Nephron progenitor cell (in vitro differentiated cells): ENCODE results near the gene SRP14.
A peak's percentile ranks its signal among the peaks of the same experiment; 100 is the strongest.

Source experiments
- DNase-seq: peaks from one replicate; pipeline ENCODE4 v3.0.0; 2021
- H3K27ac Mint-ChIP-seq: 2 replicates; pipeline ENCODE4 v1.8.0; 2021; ENCODE audit warnings: mild to moderate bottlenecking, moderate library complexity, mixed read lengths
- H3K27me3 Mint-ChIP-seq: 2 replicates; pipeline ENCODE4 v1.8.0; 2021; ENCODE audit warnings: mild to moderate bottlenecking, low read depth, mixed read lengths; ENCODE audit not compliant: poor library complexity
- H3K36me3 Mint-ChIP-seq: 2 replicates; pipeline ENCODE4 v1.8.0; 2021; ENCODE audit warnings: low read depth, mixed read lengths
- H3K4me1 Mint-ChIP-seq: 2 replicates; pipeline ENCODE4 v1.8.0; 2021; ENCODE audit warnings: mixed read lengths
- H3K4me3 Mint-ChIP-seq: 2 replicates; pipeline ENCODE4 v1.8.0; 2021; ENCODE audit warnings: mild to moderate bottlenecking, moderate library complexity, mixed read lengths
- H3K9me3 Mint-ChIP-seq: 2 replicates; pipeline ENCODE4 v1.8.0; 2021; ENCODE audit warnings: mild to moderate bottlenecking, moderate library complexity, mixed read lengths
- TF ChIP-seq, protein P1 (sequence below): fragments of 200-600 bp; sonication (generic); IDR thresholded peaks from 2 replicates; pipeline ENCODE4 v1.5.0; 2021; ENCODE audit warnings: antibody characterized with exemption

The SRP14 gene

DNA sequence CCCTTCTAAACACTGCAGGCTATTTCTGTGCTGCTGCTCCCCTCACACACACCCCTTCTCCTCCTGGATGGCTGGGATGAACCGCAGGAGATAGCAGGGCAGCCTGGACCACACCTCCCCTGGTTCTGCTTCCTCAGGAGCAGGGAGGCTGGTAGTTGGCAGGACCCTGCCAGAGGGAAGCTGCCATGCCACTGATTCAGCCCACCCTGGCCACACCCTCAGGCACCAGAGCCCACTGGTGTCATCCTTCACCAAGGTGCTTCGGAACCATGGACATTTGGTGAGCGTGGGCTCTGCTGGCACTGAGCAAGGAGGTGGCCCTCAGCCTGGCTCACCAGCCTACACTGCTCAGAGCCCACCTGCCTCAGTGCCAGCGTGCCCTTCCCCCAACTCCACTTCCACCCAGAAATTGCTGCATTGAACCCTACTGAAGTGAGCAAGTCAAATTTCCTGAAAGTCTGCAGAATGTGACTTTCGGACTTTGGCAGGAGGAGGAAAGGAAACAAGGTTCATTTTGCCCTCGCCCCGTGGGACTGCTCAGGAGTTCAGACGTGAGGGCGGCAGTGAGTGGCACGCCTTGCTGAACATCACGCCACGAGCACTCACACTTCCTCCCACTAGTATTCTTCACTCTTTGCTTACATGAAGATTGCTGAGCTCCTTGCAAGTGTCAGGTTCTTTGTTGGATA lies 43.4 kb upstream of the SRP14 start:
- no peak for DNase-seq
- Mint-ChIP-seq H3K9me3 (no peaks in the 10 kb centered on the region), H3K27ac (peak overlapping the region; percentile 98), H3K27me3 (no peaks in the 10 kb centered on the region), H3K4me3 (peak overlapping the region; percentile 69), H3K36me3 (no peaks in the 10 kb centered on the region), H3K4me1 (peaks cover 84% of the 10 kb centered on the region)
- TF ChIP-seq, protein P1, sequence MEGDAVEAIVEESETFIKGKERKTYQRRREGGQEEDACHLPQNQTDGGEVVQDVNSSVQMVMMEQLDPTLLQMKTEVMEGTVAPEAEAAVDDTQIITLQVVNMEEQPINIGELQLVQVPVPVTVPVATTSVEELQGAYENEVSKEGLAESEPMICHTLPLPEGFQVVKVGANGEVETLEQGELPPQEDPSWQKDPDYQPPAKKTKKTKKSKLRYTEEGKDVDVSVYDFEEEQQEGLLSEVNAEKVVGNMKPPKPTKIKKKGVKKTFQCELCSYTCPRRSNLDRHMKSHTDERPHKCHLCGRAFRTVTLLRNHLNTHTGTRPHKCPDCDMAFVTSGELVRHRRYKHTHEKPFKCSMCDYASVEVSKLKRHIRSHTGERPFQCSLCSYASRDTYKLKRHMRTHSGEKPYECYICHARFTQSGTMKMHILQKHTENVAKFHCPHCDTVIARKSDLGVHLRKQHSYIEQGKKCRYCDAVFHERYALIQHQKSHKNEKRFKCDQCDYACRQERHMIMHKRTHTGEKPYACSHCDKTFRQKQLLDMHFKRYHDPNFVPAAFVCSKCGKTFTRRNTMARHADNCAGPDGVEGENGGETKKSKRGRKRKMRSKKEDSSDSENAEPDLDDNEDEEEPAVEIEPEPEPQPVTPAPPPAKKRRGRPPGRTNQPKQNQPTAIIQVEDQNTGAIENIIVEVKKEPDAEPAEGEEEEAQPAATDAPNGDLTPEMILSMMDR = no peak

DNA sequence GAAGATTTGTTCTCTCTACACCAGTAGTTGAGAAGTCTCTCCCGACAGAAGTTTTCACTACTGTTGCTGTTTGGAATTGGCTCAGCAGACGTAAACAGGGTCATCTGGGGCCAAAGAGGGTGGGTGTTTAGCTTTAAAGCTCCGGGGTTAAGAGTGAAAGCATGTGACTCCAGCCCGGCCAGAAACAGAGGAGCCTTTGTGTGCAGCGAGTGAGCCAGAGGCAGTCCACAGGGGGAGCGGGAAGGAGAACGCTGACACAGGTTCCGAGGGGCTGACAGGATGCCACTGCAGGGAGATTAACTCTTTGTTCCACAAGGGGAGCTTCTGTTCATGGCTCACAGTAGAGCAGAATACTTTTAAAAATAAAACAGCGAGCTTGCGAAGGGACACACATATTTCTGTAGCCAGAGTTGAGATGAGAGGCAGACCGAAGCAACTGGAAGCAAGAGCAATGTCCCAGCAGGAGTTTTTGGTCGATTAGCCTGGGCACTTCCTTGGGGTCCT lies 42.8 kb upstream of the SRP14 start:
- H3K4me1 Mint-ChIP-seq = peaks cover 84% of the 10 kb centered on the region
- H3K4me3 Mint-ChIP-seq = peak overlapping the region; percentile 69
- TF ChIP-seq, protein P1 = no peak
- no peaks in the 10 kb centered on the region for H3K27me3 Mint-ChIP-seq
- peak overlapping the region; percentile 98 for H3K27ac Mint-ChIP-seq
- H3K36me3 Mint-ChIP-seq = no peaks in the 10 kb centered on the region
- H3K9me3 Mint-ChIP-seq = no peaks in the 10 kb centered on the region
- DNase-seq = peak; percentile 54

DNA sequence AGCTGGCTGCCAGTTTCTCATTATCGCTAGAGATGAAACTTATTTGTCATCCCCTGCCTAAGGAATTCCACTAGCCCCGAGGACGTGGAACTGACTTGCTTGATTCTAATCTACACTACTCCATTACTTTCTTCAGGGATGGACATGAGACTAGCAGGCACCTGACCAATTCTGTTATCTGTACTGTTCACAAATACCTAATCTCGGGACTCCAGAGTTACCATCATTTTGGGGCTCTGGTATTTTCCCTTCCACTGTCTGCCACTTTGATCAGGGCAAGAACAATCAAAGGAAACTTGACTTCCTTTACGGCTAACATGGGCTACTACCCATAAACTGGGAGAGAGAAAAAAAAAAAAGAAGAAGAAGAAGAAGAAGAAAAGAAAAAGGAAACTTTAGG lies 41.9 kb upstream of the SRP14 start:
- DNase-seq = no peak
- H3K4me1 Mint-ChIP-seq = peaks cover 82% of the 10 kb centered on the region

DNA sequence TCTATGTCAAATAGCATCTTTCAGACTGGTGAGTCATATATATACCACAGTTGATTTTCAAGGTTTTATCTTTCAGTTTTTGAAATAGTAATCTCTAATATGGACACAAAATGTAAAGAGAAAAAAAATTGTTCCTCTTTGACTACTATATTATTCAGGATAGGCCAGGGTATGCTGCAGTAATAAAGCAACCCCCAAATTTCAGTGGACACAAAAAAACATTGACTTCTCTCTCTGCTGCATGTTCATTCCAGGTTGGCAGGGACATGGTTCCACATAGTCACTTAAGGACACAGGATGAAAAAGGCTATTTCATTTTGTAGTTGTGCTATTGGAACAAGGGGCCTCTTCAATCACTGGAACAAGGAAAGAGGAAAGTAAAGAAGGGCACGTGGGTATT lies 41.1 kb upstream of the SRP14 start:
- Mint-ChIP-seq H3K36me3 (no peaks in the 10 kb centered on the region), H3K4me1 (peaks cover 82% of the 10 kb centered on the region), H3K27ac (no peak overlapping the region), H3K27me3 (no peaks in the 10 kb centered on the region), H3K9me3 (no peaks in the 10 kb centered on the region), H3K4me3 (no peak overlapping the region)
- no peak for DNase-seq
- TF ChIP-seq, protein P1 = no peak

More for the DNA sequence above, 41.9 kb upstream of the SRP14 start:
- Mint-ChIP-seq H3K27me3 (no peaks in the 10 kb centered on the region), H3K36me3 (no peaks in the 10 kb centered on the region), H3K4me3 (peak overlapping the region; percentile 65), H3K9me3 (no peaks in the 10 kb centered on the region), H3K27ac (peak overlapping the region; percentile 95)
- TF ChIP-seq, protein P1 = no peak

DNA sequence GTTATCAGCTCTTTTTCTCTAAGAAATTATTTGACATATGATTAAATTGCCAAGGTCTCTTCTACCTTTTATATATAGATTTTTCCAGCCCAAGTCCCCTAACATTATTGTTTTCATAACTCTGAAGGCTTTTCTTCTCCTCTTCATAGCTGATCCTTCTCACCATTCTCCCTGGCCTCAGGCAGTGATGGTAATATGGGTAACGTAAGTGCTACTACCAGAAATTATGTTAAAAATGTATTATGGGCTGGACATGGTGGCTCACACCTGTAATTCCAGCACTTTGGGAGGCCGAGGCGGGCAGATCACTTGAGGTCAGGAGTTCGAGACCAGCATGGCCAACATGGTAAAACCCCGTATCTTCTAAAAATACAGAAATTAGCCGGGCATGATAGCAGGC lies 40.5 kb upstream of the SRP14 start:
- Mint-ChIP-seq H3K4me3 (no peak overlapping the region), H3K9me3 (peaks cover under 1% of the 10 kb centered on the region), H3K27ac (no peak overlapping the region), H3K36me3 (no peaks in the 10 kb centered on the region), H3K27me3 (no peaks in the 10 kb centered on the region), H3K4me1 (peaks cover 77% of the 10 kb centered on the region)
- DNase-seq = no peak
- TF ChIP-seq, protein P1 = no peak
